GM12873 (cell line): ENCODE data around the gene NR4A1.

Experiments
- CTCF ChIP-seq: IDR thresholded peaks from 2 replicates; pipeline ENCODE4 v1.5.1; 2012; ENCODE audit warnings: low read depth, mild to moderate bottlenecking, moderate library complexity, low read length, control low read depth; ENCODE audit not compliant: insufficient read depth; ENCODE audit errors: missing control alignments

NR4A1 gene

GRCh38 chr12:52097045-52097666 lies 45.9 kb downstream of the NR4A1 start:
- no peak for TF ChIP-seq CTCF
